Calu3 (cell line): ENCODE measurements around the gene CHN1. TPM values are rescaled to one million over a fixed set of nuclear protein-coding genes. Genes with fewer than 3 reads are reported as not detected.
A peak's percentile ranks its signal among the peaks of the same experiment; 100 is the strongest.

Experiments
- BruUV-seq: library from RNA; stranded (reverse); fragments of 400-500 nt; replicated peaks from 2 replicates; lab custom pipeline; 2021; lab: Mats Ljungman, UMichigan
- CTCF ChIA-PET: fragments of 300-600 bp; sonication (Branson Sonifier 250); formaldehyde crosslinking; loops from one replicate; lab custom pipeline; 2022; ENCODE audit warnings: antibody characterized with exemption; lab: Charles Lee
- DNase-seq: peaks from one replicate; pipeline ENCODE4 v3.0.0; 2022
- H3K27ac Mint-ChIP-seq: one replicate; pipeline ENCODE4 v1.8.0; 2022; ENCODE audit warnings: mixed read lengths; ENCODE audit not compliant: unreplicated experiment
- H3K27me3 Mint-ChIP-seq: one replicate; pipeline ENCODE4 v1.8.0; 2022; ENCODE audit warnings: mixed read lengths; ENCODE audit not compliant: unreplicated experiment
- H3K36me3 Mint-ChIP-seq: one replicate; pipeline ENCODE4 v1.8.0; 2022; ENCODE audit warnings: mild to moderate bottlenecking, moderate library complexity, mixed read lengths; ENCODE audit not compliant: insufficient read depth, unreplicated experiment
- H3K4me1 Mint-ChIP-seq: one replicate; pipeline ENCODE4 v1.8.0; 2022; ENCODE audit warnings: mild to moderate bottlenecking, low read depth, mixed read lengths; ENCODE audit not compliant: unreplicated experiment
- H3K4me3 Mint-ChIP-seq: one replicate; pipeline ENCODE4 v1.8.0; 2022; ENCODE audit warnings: mild to moderate bottlenecking, low read depth, moderate library complexity, mixed read lengths; ENCODE audit not compliant: unreplicated experiment
- H3K9me3 Mint-ChIP-seq: one replicate; pipeline ENCODE4 v1.8.0; 2022; ENCODE audit warnings: low read depth, mixed read lengths; ENCODE audit not compliant: unreplicated experiment
- intact Hi-C: fragments of 100-400 bp; cut with micrococcal nuclease; formaldehyde crosslinking; loops from one replicate; pipeline ENCODE4 v1.10.0; 2022; ENCODE audit not compliant: unreplicated experiment
- total RNA-seq: library from RNA; stranded (reverse); gene quantifications from 2 replicates; pipeline ENCODE4 v1.2.3, GENCODE V29; 2022
- TF ChIP-seq, protein P1 (sequence below): fragments of 200-600 bp; IDR thresholded peaks from one replicate; pipeline ENCODE4 v1.8.0; 2022; ENCODE audit warnings: antibody characterized with exemption; ENCODE audit not compliant: unreplicated experiment

The CHN1 gene
- total RNA-seq, 1 experiment from 2014 or later = 2.4 TPM

DNA sequence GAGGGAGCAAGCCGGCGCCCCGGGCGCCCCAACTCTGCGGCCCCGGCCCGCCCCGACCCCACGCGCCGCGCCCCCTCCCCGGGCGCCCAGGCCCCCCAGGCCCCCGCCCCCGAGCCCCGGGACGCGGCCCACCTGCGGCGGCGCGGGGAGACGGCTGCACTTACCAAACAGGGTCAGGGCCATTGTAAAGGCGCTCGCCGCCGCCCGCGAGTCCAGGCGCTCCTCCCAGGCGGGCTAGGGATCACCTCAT, 526 bp downstream of the CHN1 start:
- peaks cover 23% of the 10 kb centered on the region for H3K36me3 Mint-ChIP-seq
- TF ChIP-seq, protein P1, sequence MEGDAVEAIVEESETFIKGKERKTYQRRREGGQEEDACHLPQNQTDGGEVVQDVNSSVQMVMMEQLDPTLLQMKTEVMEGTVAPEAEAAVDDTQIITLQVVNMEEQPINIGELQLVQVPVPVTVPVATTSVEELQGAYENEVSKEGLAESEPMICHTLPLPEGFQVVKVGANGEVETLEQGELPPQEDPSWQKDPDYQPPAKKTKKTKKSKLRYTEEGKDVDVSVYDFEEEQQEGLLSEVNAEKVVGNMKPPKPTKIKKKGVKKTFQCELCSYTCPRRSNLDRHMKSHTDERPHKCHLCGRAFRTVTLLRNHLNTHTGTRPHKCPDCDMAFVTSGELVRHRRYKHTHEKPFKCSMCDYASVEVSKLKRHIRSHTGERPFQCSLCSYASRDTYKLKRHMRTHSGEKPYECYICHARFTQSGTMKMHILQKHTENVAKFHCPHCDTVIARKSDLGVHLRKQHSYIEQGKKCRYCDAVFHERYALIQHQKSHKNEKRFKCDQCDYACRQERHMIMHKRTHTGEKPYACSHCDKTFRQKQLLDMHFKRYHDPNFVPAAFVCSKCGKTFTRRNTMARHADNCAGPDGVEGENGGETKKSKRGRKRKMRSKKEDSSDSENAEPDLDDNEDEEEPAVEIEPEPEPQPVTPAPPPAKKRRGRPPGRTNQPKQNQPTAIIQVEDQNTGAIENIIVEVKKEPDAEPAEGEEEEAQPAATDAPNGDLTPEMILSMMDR = no peak
- peaks cover 50% of the 10 kb centered on the region for H3K27me3 Mint-ChIP-seq
- no peaks in the 10 kb centered on the region for H3K9me3 Mint-ChIP-seq
- H3K4me1 Mint-ChIP-seq = no peaks in the 10 kb centered on the region
- no peak for DNase-seq
- H3K27ac Mint-ChIP-seq = no peak overlapping the region
- CTCF ChIA-PET = interaction anchor here (0.9 kb wide), 1 partner anchor 32 kb away, joined by 5 read pairs; no protein-coding TSS in a partner anchor
- H3K4me3 Mint-ChIP-seq = peak overlapping the region; percentile 70
- no TSS peak for BruUV-seq
- intact Hi-C loops = no loop called here

DNA sequence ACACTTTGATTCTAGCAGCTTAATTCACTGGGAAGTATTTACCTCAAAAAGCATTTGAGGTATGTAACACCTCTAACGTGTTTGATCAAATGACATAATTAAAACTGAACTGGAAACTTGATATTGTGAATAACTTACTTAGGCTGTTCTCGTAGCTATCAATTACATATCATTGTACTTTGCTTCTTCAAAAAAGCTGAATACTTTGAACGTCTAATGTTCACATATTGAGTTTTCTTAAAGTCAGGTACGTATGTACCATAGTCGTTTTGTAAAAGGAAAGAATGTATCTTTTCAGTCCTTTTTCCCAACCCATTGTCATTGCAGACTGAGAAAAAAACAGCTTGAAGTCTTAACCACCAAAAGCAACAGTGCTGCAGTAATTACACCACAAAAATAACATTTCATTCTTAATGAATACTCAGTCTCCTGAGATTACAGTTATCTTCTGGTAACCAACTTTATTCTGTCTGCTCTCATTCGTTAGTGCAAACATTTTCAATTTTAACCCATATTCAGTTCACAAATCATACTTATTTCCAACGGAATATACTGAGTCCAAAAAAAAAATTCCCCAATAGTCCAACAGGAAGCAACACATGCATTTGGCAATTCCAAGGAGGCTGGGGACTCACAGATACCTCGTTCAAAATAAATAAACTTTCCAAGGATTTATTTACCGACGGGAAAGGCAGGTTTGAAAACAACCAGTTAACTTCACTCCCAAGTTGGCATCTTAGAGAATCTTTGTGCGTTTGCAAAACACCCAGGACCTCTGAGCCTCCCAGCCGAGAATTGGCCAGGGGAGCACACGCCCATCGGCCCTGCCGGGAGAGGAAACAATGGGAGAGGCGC, 1.1 kb downstream of the CHN1 start:
- Mint-ChIP-seq H3K9me3 (no peaks in the 10 kb centered on the region), H3K4me3 (peak overlapping the region; percentile 70), H3K36me3 (peaks cover 23% of the 10 kb centered on the region), H3K27ac (no peak overlapping the region), H3K4me1 (no peaks in the 10 kb centered on the region), H3K27me3 (peaks cover 50% of the 10 kb centered on the region)
- no peak for DNase-seq
- BruUV-seq = no TSS peak
- CTCF ChIA-PET = no interaction called here
- intact Hi-C loops = no loop called here
- TF ChIP-seq, protein P1 = no peak

DNA sequence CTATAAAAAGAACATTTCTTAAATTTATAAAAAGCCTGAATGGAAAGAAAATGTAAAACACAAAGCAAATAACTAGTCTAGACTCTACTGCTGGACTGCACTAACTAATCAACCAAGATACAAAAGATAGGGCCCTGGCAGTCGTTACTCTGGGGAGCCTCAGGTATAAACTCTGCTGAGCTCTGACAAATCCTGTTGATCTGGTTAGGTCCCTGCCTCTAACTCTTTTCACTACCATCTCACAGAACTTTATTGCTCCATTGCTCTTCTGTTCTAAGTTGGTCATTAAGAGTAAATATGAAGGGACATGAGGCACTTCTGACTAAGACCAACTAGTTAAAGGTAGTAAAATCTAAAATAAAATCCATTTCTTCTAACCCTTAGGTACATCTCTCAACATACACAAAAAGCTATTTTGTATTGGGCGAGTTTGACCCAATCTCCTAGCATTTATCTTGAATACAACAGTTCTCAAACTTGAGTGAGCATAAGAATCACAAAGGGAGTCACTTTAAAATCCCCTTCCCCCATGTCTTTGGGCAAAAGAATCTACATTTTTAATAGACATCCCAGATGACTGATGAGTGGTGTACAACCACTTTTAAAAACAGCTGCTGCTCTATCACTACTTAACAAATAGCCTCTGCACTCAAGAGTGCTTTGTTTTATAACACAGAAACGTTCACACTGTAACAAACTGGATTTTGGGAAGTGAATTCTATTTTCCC, 2.5 kb downstream of the CHN1 start:
- TF ChIP-seq, protein P1 = no peak
- Mint-ChIP-seq H3K27ac (no peak overlapping the region), H3K9me3 (no peaks in the 10 kb centered on the region), H3K27me3 (peaks cover 43% of the 10 kb centered on the region), H3K4me1 (peaks cover 8% of the 10 kb centered on the region), H3K36me3 (peaks cover 23% of the 10 kb centered on the region), H3K4me3 (no peak overlapping the region)
- intact Hi-C loops = no loop called here
- no TSS peak for BruUV-seq
- CTCF ChIA-PET = interaction anchor here (1.0 kb wide), 1 partner anchor 30 kb away, joined by 4 read pairs; no protein-coding TSS in a partner anchor
- DNase-seq = no peak

DNA sequence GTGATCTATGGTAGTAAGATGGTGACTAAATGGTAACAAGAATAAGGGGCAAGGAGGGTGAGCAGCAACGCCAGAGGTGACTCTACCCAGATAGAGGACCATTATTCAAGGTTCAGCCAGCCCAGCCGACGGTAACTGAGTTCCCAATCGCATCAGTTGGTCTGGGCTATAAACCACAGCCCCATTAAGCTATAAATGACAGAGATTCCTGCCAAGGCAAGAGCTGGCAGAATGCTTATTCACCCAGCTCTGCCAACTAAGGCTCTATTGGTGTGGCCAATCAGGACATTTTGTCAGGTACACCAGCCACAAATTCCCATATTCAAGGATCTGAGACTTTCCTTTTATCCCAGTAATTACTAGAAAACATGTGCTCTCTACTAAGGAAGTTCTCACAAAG, 3.6 kb downstream of the CHN1 start:
- no peak overlapping the region for H3K27ac Mint-ChIP-seq

More for the DNA sequence above, 3.6 kb downstream of the CHN1 start:
- DNase-seq = no peak
- Mint-ChIP-seq H3K4me3 (no peak overlapping the region), H3K36me3 (peaks cover 23% of the 10 kb centered on the region), H3K27me3 (peaks cover 43% of the 10 kb centered on the region), H3K4me1 (peaks cover 8% of the 10 kb centered on the region), H3K9me3 (no peaks in the 10 kb centered on the region)
- CTCF ChIA-PET = interaction anchor here (1.0 kb wide), 1 partner anchor 29 kb away, joined by 4 read pairs; no protein-coding TSS in a partner anchor
- intact Hi-C loops = no loop called here
- no TSS peak for BruUV-seq
- TF ChIP-seq, protein P1 = no peak
